H1 (cell line): Measurements from ENCODE around the gene BRINP3. TPM values are rescaled to one million over a fixed set of nuclear protein-coding genes. Genes with fewer than 3 reads are reported as not detected.

ENCODE experiments used
- CTCF ChIA-PET: fragments of 300-600 bp; sonication (Branson Sonifier 250); formaldehyde crosslinking; loops from one replicate; lab custom pipeline; 2021; ENCODE audit not compliant: partially characterized antibody; lab: Charles Lee
- POLR2A ChIA-PET: fragments of 300-600 bp; sonication (Branson Sonifier 250); formaldehyde crosslinking; loops from one replicate; lab custom pipeline; 2021; ENCODE audit warnings: inconsistent platforms; ENCODE audit not compliant: partially characterized antibody; lab: Charles Lee
- DNase-seq, 2 experiments: peaks; one replicate each; pipeline versions ENCODE4 v3.0.0 to v3.0.0-alpha.2; 2010 to 2022; ENCODE audit warnings: low spot score in 2 of 2, low read depth in 1 of 2, mixed read lengths in 1 of 2
- FAIRE-seq: peaks from 2 replicates; lab custom pipeline; 2011; peaks lifted over from hg19 to GRCh38; lab: Jason Lieb, UNC
- H2AFZ ChIP-seq: 2 replicates; pipeline ENCODE4 v1.8.1; 2012; ENCODE audit warnings: low read length, inconsistent platforms
- H2AK5ac ChIP-seq: 2 replicates; pipeline ENCODE4 v1.6.1; 2013; ENCODE audit warnings: low read depth, low read length
- H2BK120ac ChIP-seq: replicated peaks from 2 replicates; pipeline ENCODE3; 2013; ENCODE audit warnings: low read depth, low read length, inconsistent platforms
- H2BK12ac ChIP-seq: 2 replicates; pipeline ENCODE4 v1.6.1; 2013; ENCODE audit warnings: low read depth, low read length
- H2BK15ac ChIP-seq: 2 replicates; pipeline ENCODE4 v1.6.1; 2013; ENCODE audit warnings: low read length
- H2BK20ac ChIP-seq: 2 replicates; pipeline ENCODE4 v1.6.1; 2013; ENCODE audit warnings: low read length
- H2BK5ac ChIP-seq: 2 replicates; pipeline ENCODE4 v1.6.1; 2013; ENCODE audit warnings: low read depth, low read length
- H3K14ac ChIP-seq: 2 replicates; pipeline ENCODE4 v1.6.1; 2013; ENCODE audit warnings: inconsistent platforms; ENCODE audit not compliant: insufficient read length
- H3K18ac ChIP-seq: 2 replicates; pipeline ENCODE4 v1.6.1; 2013; ENCODE audit warnings: low read length; ENCODE audit errors: extremely low read depth
- H3K23ac ChIP-seq: 2 replicates; pipeline ENCODE4 v1.6.1; 2013; ENCODE audit warnings: inconsistent platforms; ENCODE audit not compliant: insufficient read length
- H3K23me2 ChIP-seq: 2 replicates; pipeline ENCODE4 v1.6.1; 2013; ENCODE audit warnings: low read depth, low read length
- H3K27ac ChIP-seq: 2 replicates; pipeline ENCODE4 v1.6.1; 2011; ENCODE audit warnings: low read depth, low read length, inconsistent platforms
- H3K27me3 ChIP-seq, 4 experiments: replicated peaks in 1 of 4; 1 replicate in 1 of 4; 2 replicates in 3 of 4; pipeline versions ENCODE4 v1.6.1 to v1.8.1; 2011 to 2013; ENCODE audit warnings: low read length in 3 of 4, mild to moderate bottlenecking in 3 of 4, inconsistent platforms in 2 of 4, mixed read lengths in 2 of 4, moderate library complexity in 1 of 4; ENCODE audit not compliant: control insufficient read depth in 3 of 4, insufficient read depth in 3 of 4; ENCODE audit errors: extremely low read depth in 1 of 4
- H3K36me3 ChIP-seq, 4 experiments: 2 replicates each; pipeline versions ENCODE4 v1.6.1 to v1.8.1; 2011 to 2013; ENCODE audit warnings: mild to moderate bottlenecking in 4 of 4, low read length in 3 of 4, moderate library complexity in 2 of 4, control low read depth in 1 of 4, inconsistent platforms in 1 of 4; ENCODE audit not compliant: insufficient read depth in 4 of 4, control insufficient read depth in 2 of 4
- H3K4ac ChIP-seq: replicated peaks from 2 replicates; pipeline ENCODE3; 2013; ENCODE audit warnings: low read length, low read depth, mixed read lengths, inconsistent platforms; ENCODE audit not compliant: insufficient read length
- H3K4me1 ChIP-seq, 4 experiments: replicated peaks in 1 of 4; 1 replicate in 1 of 4; 2 replicates in 3 of 4; pipeline versions ENCODE4 v1.6.1 to v1.8.1; 2011 to 2013; ENCODE audit warnings: low read length in 3 of 4, inconsistent platforms in 2 of 4, mixed read lengths in 1 of 4; ENCODE audit not compliant: insufficient read depth in 4 of 4, control insufficient read depth in 3 of 4
- H3K4me2 ChIP-seq, 2 experiments: 2 replicates each; pipeline versions ENCODE4 v1.6.1 to v1.8.1; 2011 to 2013; ENCODE audit warnings: low read depth in 2 of 2, low read length in 2 of 2, control low read depth in 1 of 2, inconsistent platforms in 1 of 2, mild to moderate bottlenecking in 1 of 2; ENCODE audit not compliant: insufficient read depth in 1 of 2
- H3K4me3 ChIP-seq, 4 experiments: fragments of 200-600, 300-600 bp in 1 of 4; sonication (generic), shearing (Covaris generic), sonication (Bioruptor Twin) in 1 of 4; 2 replicates each; pipeline versions ENCODE4 v1.5.1 to v1.8.1; 2011 to 2016; ENCODE audit warnings: low read length in 4 of 4, low read depth in 3 of 4, control low read depth in 2 of 4, inconsistent platforms in 2 of 4, mild to moderate bottlenecking in 2 of 4, mixed read lengths in 1 of 4, moderate library complexity in 1 of 4; ENCODE audit not compliant: insufficient read depth in 2 of 4; ENCODE audit errors: extremely low read depth in 1 of 4
- H3K56ac ChIP-seq: replicated peaks from 2 replicates; pipeline ENCODE3; 2013; ENCODE audit warnings: low read depth, mild to moderate bottlenecking, mixed read lengths, low read length, inconsistent platforms; ENCODE audit not compliant: insufficient read length
- H3K79me1 ChIP-seq: 2 replicates; pipeline ENCODE4 v1.6.1; 2013; ENCODE audit warnings: low read depth, low read length, control low read depth
- H3K79me2 ChIP-seq, 2 experiments: 2 replicates each; pipeline versions ENCODE4 v1.6.1 to v1.8.1; 2012 to 2013; ENCODE audit warnings: low read length in 2 of 2, mild to moderate bottlenecking in 2 of 2, inconsistent platforms in 1 of 2; ENCODE audit not compliant: insufficient read depth in 2 of 2, control insufficient read depth in 1 of 2
- H3K9ac ChIP-seq, 4 experiments: replicated peaks in 1 of 4; 1 replicate in 1 of 4; 2 replicates in 3 of 4; pipeline versions ENCODE4 v1.6.1 to v1.8.1; 2011 to 2013; ENCODE audit warnings: low read depth in 3 of 4, low read length in 3 of 4, control low read depth in 2 of 4, mild to moderate bottlenecking in 2 of 4, moderate library complexity in 2 of 4, inconsistent platforms in 1 of 4; ENCODE audit errors: extremely low read depth in 1 of 4
- H3K9me3 ChIP-seq, 2 experiments: 2 replicates each; pipeline versions ENCODE4 v1.6.1 to v1.8.1; 2012 to 2013; ENCODE audit warnings: mild to moderate bottlenecking in 2 of 2, moderate library complexity in 2 of 2, control low read depth in 1 of 2, inconsistent platforms in 1 of 2, low read depth in 1 of 2, low read length in 1 of 2, mixed read lengths in 1 of 2; ENCODE audit not compliant: insufficient read depth in 2 of 2
- H4K20me1 ChIP-seq, 2 experiments: replicated peaks in 1 of 2; 2 replicates each; pipeline versions ENCODE3 to v1.8.1; 2011 to 2013; ENCODE audit warnings: inconsistent platforms in 2 of 2, low read length in 2 of 2, mild to moderate bottlenecking in 1 of 2; ENCODE audit not compliant: insufficient read depth in 2 of 2, control insufficient read depth in 1 of 2
- H4K5ac ChIP-seq: 2 replicates; pipeline ENCODE4 v1.6.1; 2013; ENCODE audit warnings: low read length, low read depth, mixed read lengths, inconsistent platforms; ENCODE audit not compliant: insufficient read length
- H4K8ac ChIP-seq: 2 replicates; pipeline ENCODE4 v1.8.0; 2013; ENCODE audit warnings: mild to moderate bottlenecking, moderate library complexity, low read length, inconsistent platforms; ENCODE audit not compliant: insufficient read depth; ENCODE audit errors: extremely low read depth
- H4K91ac ChIP-seq: replicated peaks from 2 replicates; pipeline ENCODE3; 2013; ENCODE audit warnings: low read length, mixed read lengths, inconsistent platforms; ENCODE audit not compliant: insufficient read length
- BACH1 ChIP-seq: IDR thresholded peaks from 2 replicates; pipeline ENCODE4 v1.6.1; 2012; ENCODE audit warnings: low read length, improper control_type of control experiment
- FOSL1 ChIP-seq: IDR thresholded peaks from 2 replicates; pipeline ENCODE4 v1.6.1; 2011; ENCODE audit warnings: mild to moderate bottlenecking, low read depth, low read length, moderate library complexity; ENCODE audit not compliant: insufficient read depth
- NANOG ChIP-seq: IDR thresholded peaks from 2 replicates; pipeline ENCODE4 v1.6.1; 2011; ENCODE audit warnings: low read length, low read depth, mild to moderate bottlenecking, inconsistent platforms; ENCODE audit not compliant: insufficient read depth, poor library complexity, severe bottlenecking
- RFX5 ChIP-seq: IDR thresholded peaks from 2 replicates; pipeline ENCODE4 v1.6.1; 2011; ENCODE audit warnings: low read depth, low read length, improper control_type of control experiment, borderline replicate concordance
- RNF2 ChIP-seq: fragments of 200-900, 300-1000 bp; sonication (generic); IDR thresholded peaks from 2 replicates; pipeline ENCODE4 v1.7.1; 2016; ENCODE audit warnings: borderline replicate concordance, low read depth, mild to moderate bottlenecking, antibody characterized with exemption, low read length; ENCODE audit not compliant: poor library complexity, severe bottlenecking; ENCODE audit errors: missing control alignments
- SIN3A ChIP-seq, 2 experiments: IDR thresholded peaks in 1 of 2; conservative IDR thresholded peaks in 1 of 2; 2 replicates each; pipeline ENCODE4 v1.6.1; 2011 to 2012; ENCODE audit warnings: low read length in 2 of 2, improper control_type of control experiment in 1 of 2, low read depth in 1 of 2, mild to moderate bottlenecking in 1 of 2
- SIX5 ChIP-seq: IDR thresholded peaks from 2 replicates; pipeline ENCODE4 v1.6.1; 2011; ENCODE audit warnings: mild to moderate bottlenecking, low read depth, low read length
- SP4 ChIP-seq: IDR thresholded peaks from 2 replicates; pipeline ENCODE4 v1.6.1; 2012; ENCODE audit warnings: low read length, inconsistent platforms
- WGBS, 2 experiments: shearing (Covaris generic) in 1 of 2; methylation state at CpG; one replicate each; pipeline versions ENCODE4 v1.1.6 to v1.1.7; 2013 to 2015; ENCODE audit warnings: low lambda C conversion rate in 2 of 2, mixed read lengths in 2 of 2, inconsistent platforms in 1 of 2, low coverage in 1 of 2, missing lambda C conversion rate in 1 of 2; ENCODE audit not compliant: insufficient replicate concordance in 2 of 2, insufficient coverage in 1 of 2, insufficient read length in 1 of 2; ENCODE audit errors: extremely low coverage in 1 of 2, missing lambda C conversion rate in 1 of 2; 5-methylcytosine and 5-hydroxymethylcytosine counted together
- polyA plus RNA-seq, 7 experiments: library from polyadenylated mRNA; depleted of rRNA in 3 of 7; stranded (reverse) in 5 of 7; unstranded in 2 of 7; fragments of >200 nt in 5 of 7; fragments of 200-250 nt in 2 of 7; gene quantifications; 1 replicate in 5 of 7; 2 replicates in 1 of 7; 4 replicates in 1 of 7; pipeline versions ENCODE4 v1.2.1 to v1.2.3, GENCODE V29; 2011 to 2013; ENCODE audit warnings: missing spikeins in 2 of 7, mixed read lengths in 2 of 7
- total RNA-seq: library from RNA; stranded (reverse); fragmentation: NEBNext Ultra II Directional; extraction: Animal tissue kit (Norgen Biotek cat#: 25700); gene quantifications from 2 replicates; pipeline ENCODE4 v1.2.1, GENCODE V29; 2021

Gene BRINP3
- total and polyA plus RNA-seq, 2 of the 8 experiments (the other 6 are each of a cell fraction or from before 2014, with no cell fraction given): not detected

GRCh38 chr1:190464690-190465089 is 13.0 kb downstream of the BRINP3 start:
- CTCF ChIA-PET: interaction anchor here (1.1 kb wide), 1 partner anchor 9 kb away, joined by 3 read pairs; no protein-coding TSS in a partner anchor
- TF ChIP-seq BACH1 (no peak), FOSL1 (no peak), SP4 (no peak), RNF2 (no peak), RFX5 (no peak), NANOG (no peak), SIN3A (conservative IDR thresholded peaks at IDR 0.05 in 1 of 2, IDR thresholded peaks at IDR 0.05 in 1 of 2; ENCODE audit: low read depth in 1 of 2, low read length in 2 of 2) (no peak), SIX5 (no peak)

More at GRCh38 chr1:190464690-190465089, 13.0 kb downstream of the BRINP3 start:
- Histone ChIP-seq H3K4me3 (no peak overlapping the region), H2AFZ (no peak overlapping the region), H3K18ac (no peak overlapping the region), H3K36me3 (no peaks in the 10 kb centered on the region), H4K5ac (no peak overlapping the region), H2BK5ac (no peak overlapping the region), H4K91ac (no peak overlapping the region), H2BK12ac (no peak overlapping the region), H3K4ac (no peak overlapping the region), H2BK120ac (no peak overlapping the region), H3K27me3 (no peaks in the 10 kb centered on the region), H3K79me1 (no peaks in the 10 kb centered on the region), H3K9me3 (no peaks in the 10 kb centered on the region), H3K79me2 (no peaks in the 10 kb centered on the region), H4K8ac (no peak overlapping the region), H2BK15ac (no peak overlapping the region), H3K14ac (no peak overlapping the region), H3K4me2 (no peak overlapping the region), H2BK20ac (no peak overlapping the region), H3K23ac (no peak overlapping the region), H3K9ac (no peak overlapping the region), H3K4me1 (no peaks in the 10 kb centered on the region), H3K56ac (no peak overlapping the region), H2AK5ac (no peak overlapping the region), H3K27ac (no peak overlapping the region), H4K20me1 (no peaks in the 10 kb centered on the region), H3K23me2 (no peaks in the 10 kb centered on the region)
- WGBS, 2 experiments: 85% methylated on average over 2 of the region's 2 CpGs; no CpG with 5 or more reads in 1 of the 2 experiments
- no peak for DNase-seq
- POLR2A ChIA-PET: no interaction called here
- FAIRE-seq: no peak
